Activated T-cell treated with anti-CD3 and anti-CD28 coated beads for 48 hours (primary cell): ENCODE data around the gene NTMT2.

Experiments used
- DNase-seq: peaks from one replicate; pipeline ENCODE4 v3.0.0-alpha.2; 2020; ENCODE audit warnings: low read depth

The NTMT2 gene

GRCh38 chr1:170210142-170210541 lies 64.4 kb downstream of the NTMT2 start:
- DNase-seq: no peak

GRCh38 chr1:170213596-170213995 lies 67.8 kb downstream of the NTMT2 start:
- no peak for DNase-seq

- DNase-seq: no peak
Observed at GRCh38 chr1:170214117-170215032, 68.6 kb downstream of the NTMT2 start.

GRCh38 chr1:170215072-170215885 lies 69.5 kb downstream of the NTMT2 start:
- no peak for DNase-seq

GRCh38 chr1:170217517-170218256 lies 71.9 kb downstream of the NTMT2 start:
- DNase-seq: no peak

GRCh38 chr1:170218257-170218650 lies 72.5 kb downstream of the NTMT2 start:
- DNase-seq: no peak
